Epithelial cell of esophagus (primary cell): ENCODE measurements around the gene HAPLN3.
"Not testable (repeated sequence)": the region's sequence is repeated elsewhere in the genome, so short reads cannot be mapped to it uniquely, and the experiment has no call there.

Experiments
- DNase-seq: peaks from one replicate; pipeline ENCODE4 v3.0.0; 2010; ENCODE audit warnings: low read depth
- H3K4me3 ChIP-seq: 2 replicates; pipeline ENCODE4 v1.5.1; 2011; ENCODE audit warnings: mild to moderate bottlenecking, low read length, control low read depth
- TF ChIP-seq, protein P1 (sequence below): IDR thresholded peaks from 2 replicates; pipeline ENCODE4 v1.5.1; 2011; ENCODE audit warnings: low read depth, mild to moderate bottlenecking, low read length, control low read depth, inconsistent platforms; ENCODE audit not compliant: insufficient read depth; ENCODE audit errors: missing control alignments

Gene HAPLN3, protein sequence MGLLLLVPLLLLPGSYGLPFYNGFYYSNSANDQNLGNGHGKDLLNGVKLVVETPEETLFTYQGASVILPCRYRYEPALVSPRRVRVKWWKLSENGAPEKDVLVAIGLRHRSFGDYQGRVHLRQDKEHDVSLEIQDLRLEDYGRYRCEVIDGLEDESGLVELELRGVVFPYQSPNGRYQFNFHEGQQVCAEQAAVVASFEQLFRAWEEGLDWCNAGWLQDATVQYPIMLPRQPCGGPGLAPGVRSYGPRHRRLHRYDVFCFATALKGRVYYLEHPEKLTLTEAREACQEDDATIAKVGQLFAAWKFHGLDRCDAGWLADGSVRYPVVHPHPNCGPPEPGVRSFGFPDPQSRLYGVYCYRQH

DNA sequence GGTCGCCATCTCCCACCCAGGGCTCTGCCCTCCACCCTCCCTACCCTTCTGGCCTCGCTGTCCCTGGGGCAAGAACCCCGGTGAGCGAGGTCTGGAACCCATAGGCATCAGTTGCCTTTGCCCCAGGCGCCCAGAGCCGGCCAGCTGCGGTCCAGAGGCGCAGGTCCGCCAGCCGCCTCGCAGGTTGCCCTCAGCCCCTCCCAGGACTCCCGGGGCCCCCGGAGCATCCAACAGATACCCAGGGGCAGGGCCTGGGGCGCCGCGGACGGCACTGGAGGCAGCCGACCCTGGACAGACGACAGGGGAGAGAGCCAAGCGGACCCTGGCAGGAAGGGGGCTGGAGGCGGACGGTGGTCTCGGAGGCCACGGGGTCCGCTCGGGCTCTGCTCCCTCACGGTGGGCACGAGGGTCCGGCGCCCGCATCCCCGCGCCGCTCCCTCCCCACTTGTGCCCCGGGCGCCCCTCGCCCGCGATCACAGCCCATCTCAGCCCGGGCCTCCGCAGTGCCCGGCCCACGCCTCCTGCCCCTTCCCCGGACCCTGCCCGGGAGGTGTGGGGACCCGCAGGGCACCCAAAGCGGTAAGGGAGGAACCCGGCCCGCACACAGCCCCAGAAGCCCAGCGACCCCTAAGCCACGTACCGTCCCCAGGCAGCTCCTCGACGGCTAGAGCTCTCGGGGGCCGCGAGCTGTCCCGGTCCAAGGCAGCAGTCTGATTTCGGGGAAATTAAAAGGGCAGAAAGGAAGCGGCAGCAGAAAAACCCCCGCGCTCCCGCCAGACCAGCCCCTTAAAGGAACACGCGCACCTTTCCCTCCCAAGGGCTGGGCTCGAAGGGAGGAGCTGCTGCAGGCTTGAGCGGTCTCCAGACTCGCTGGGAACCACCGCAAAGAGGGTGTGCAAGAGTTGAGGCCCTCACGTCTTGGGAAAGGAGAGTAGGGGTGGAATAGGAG lies at the start of gene HAPLN3:
TSS of gene HAPLN3 (minus strand) at position 726 of the 949 bp plus-strand sequence. CDS start 8,246 bp downstream, outside the sequence.
- peak; percentile 53 for DNase-seq
- peak within 1 kb of the TSS; percentile 49 for H3K4me3 ChIP-seq
- TF ChIP-seq, protein P1, sequence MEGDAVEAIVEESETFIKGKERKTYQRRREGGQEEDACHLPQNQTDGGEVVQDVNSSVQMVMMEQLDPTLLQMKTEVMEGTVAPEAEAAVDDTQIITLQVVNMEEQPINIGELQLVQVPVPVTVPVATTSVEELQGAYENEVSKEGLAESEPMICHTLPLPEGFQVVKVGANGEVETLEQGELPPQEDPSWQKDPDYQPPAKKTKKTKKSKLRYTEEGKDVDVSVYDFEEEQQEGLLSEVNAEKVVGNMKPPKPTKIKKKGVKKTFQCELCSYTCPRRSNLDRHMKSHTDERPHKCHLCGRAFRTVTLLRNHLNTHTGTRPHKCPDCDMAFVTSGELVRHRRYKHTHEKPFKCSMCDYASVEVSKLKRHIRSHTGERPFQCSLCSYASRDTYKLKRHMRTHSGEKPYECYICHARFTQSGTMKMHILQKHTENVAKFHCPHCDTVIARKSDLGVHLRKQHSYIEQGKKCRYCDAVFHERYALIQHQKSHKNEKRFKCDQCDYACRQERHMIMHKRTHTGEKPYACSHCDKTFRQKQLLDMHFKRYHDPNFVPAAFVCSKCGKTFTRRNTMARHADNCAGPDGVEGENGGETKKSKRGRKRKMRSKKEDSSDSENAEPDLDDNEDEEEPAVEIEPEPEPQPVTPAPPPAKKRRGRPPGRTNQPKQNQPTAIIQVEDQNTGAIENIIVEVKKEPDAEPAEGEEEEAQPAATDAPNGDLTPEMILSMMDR: no peak

DNA sequence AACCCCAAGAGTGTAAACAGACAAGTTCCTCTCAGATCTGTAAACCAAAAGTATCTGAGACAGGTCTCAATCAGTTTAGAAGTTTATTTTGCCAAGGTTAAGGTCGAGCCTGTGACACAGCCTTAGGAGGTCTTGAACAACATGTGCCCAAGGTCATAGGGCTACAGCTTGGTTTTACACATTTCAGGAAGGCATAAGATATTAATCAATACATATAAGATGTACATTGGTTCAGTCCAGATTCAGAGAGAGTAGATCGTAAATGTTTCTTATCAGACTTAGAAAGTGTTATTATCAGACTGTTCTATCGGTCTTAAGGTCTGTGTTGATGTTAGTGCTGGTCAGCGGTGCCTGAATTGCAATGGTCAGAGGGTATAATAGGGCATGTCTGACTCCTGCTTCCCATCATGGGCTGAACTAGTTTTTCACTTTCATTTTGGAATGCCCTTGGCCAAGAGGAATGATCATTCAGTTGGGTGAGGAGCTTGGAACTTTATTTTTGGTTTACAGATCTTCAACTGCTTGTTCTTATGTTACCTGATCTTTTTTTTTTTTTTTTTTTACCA lies 44.8 kb upstream of the HAPLN3 start:
- no peak overlapping the region for H3K4me3 ChIP-seq

DNA sequence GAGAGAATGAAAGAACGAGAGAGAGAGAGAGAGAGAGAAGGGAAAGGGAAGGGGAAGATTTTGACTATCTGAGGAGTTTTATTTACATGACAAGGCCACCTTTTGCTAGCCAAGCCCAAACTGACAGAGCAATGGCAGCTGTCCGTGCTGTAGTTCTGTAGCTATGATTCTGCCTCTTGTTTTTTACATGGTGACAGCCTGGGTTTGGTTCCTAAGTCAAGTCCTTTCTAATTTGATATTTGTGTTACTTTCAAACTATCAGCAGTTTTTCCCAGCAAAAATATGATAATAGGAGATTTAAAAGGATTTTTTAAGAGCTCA lies 44.1 kb upstream of the HAPLN3 start:
- DNase-seq: no peak
- no peak overlapping the region for H3K4me3 ChIP-seq
- TF ChIP-seq, protein P1: no peak

More for the DNA sequence above, 44.8 kb upstream of the HAPLN3 start:
- TF ChIP-seq, protein P1: no peak
- DNase-seq: no peak

DNA sequence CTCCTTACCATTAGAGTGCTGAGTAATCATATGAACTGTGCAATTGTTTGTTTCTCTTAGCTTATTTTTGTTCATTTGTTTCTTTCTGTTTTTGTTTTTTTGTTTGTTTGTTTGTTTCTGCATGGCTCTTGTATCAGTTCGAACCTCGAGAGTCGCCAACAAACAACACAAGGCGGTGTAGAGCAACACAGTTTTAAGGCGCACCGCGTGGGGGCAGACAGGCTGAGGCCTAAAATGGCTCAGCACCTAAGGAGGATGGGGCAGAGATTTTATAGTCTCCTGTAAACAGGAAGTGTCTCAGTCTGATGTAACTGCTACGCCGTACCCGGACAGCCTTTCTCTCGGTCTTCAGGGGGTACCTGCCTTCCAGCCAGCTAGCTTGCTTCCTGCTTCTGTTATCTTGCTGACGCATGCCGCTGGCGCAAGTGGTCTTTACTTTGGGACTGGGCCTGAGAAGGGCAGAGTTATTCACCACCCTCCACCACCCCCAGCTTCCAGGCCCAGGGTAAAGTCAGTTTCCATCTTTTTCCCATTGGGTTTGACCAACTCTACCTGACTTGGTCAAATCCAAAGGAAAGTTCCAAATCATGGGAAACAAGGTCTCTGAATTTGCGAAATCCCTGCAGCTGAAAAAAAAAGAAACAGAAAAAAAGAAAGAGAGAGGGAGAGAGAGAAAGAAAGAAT lies 43.6 kb upstream of the HAPLN3 start:
- DNase-seq: no peak
- no peak overlapping the region for H3K4me3 ChIP-seq
- TF ChIP-seq, protein P1: no peak

DNA sequence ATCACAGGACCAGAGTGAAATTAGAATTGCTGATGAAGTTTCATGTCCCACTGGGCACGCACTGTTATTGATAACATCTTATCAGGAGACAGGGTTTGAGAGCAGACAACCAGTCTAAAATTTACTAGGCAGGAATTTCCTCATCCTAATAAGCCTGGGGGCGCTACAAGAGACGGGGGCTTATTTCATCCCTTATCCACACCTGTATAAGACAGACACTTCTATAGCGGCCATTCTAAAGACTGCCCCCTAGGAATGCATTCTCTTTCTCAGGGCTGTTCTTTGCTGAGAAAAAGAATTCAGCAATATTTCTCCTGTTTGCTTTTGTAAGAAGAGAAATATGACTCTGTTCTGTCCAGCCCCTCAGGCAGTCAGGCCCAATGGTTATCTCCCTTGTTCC lies 39.1 kb upstream of the HAPLN3 start:
- DNase-seq, H3K4me3 ChIP-seq: not testable (repeated sequence)

DNA sequence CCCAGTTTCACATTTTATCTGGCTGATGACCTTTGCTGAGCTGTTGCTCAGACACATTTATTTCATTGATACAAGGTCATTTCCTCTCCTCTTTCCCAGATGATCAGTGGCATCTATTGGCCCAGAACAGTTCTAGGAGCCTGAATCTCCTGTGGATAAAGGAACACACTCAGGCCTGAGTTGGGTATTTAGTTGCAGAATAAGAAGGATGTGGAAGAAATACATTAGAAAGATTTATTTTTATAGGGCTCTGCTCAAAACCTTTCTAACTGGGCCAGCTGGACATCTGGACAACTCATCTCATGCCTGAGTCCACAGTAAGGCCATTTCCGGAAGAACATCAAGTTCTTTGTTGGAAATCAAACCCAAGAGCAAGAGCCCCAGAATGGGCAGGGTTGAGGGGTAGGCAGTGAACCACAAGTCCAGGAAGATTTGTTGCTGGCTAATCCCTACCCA lies 37.6 kb upstream of the HAPLN3 start:
- DNase-seq: no peak
- TF ChIP-seq, protein P1: no peak
- no peak overlapping the region for H3K4me3 ChIP-seq
